Calu3 (cell line): ENCODE measurements around the gene EIF5A. TPM values are rescaled to one million over a fixed set of nuclear protein-coding genes. Genes with fewer than 3 reads are reported as not detected.

ENCODE experiments used
- BruUV-seq: library from RNA; stranded (reverse); fragments of 400-500 nt; replicated peaks from 2 replicates; lab custom pipeline; 2021; lab: Mats Ljungman, UMichigan
- CTCF ChIA-PET: fragments of 300-600 bp; sonication (Branson Sonifier 250); formaldehyde crosslinking; loops from one replicate; lab custom pipeline; 2022; ENCODE audit warnings: antibody characterized with exemption; lab: Charles Lee
- DNase-seq: peaks from one replicate; pipeline ENCODE4 v3.0.0; 2022
- H3K27ac Mint-ChIP-seq: one replicate; pipeline ENCODE4 v1.8.0; 2022; ENCODE audit warnings: mixed read lengths; ENCODE audit not compliant: unreplicated experiment
- H3K27me3 Mint-ChIP-seq: one replicate; pipeline ENCODE4 v1.8.0; 2022; ENCODE audit warnings: mixed read lengths; ENCODE audit not compliant: unreplicated experiment
- H3K36me3 Mint-ChIP-seq: one replicate; pipeline ENCODE4 v1.8.0; 2022; ENCODE audit warnings: mild to moderate bottlenecking, moderate library complexity, mixed read lengths; ENCODE audit not compliant: insufficient read depth, unreplicated experiment
- H3K4me1 Mint-ChIP-seq: one replicate; pipeline ENCODE4 v1.8.0; 2022; ENCODE audit warnings: mild to moderate bottlenecking, low read depth, mixed read lengths; ENCODE audit not compliant: unreplicated experiment
- H3K4me3 Mint-ChIP-seq: one replicate; pipeline ENCODE4 v1.8.0; 2022; ENCODE audit warnings: mild to moderate bottlenecking, low read depth, moderate library complexity, mixed read lengths; ENCODE audit not compliant: unreplicated experiment
- H3K9me3 Mint-ChIP-seq: one replicate; pipeline ENCODE4 v1.8.0; 2022; ENCODE audit warnings: low read depth, mixed read lengths; ENCODE audit not compliant: unreplicated experiment
- intact Hi-C: fragments of 100-400 bp; cut with micrococcal nuclease; formaldehyde crosslinking; loops from one replicate; pipeline ENCODE4 v1.10.0; 2022; ENCODE audit not compliant: unreplicated experiment
- total RNA-seq: library from RNA; stranded (reverse); gene quantifications from 2 replicates; pipeline ENCODE4 v1.2.3, GENCODE V29; 2022
- TF ChIP-seq, protein P1 (sequence below): fragments of 200-600 bp; IDR thresholded peaks from one replicate; pipeline ENCODE4 v1.8.0; 2022; ENCODE audit warnings: antibody characterized with exemption; ENCODE audit not compliant: unreplicated experiment

The EIF5A gene
- total RNA-seq, 1 experiment from 2014 or later: 608 TPM

- no peak for DNase-seq
- BruUV-seq: no TSS peak
- no peak overlapping the region for H3K4me3 Mint-ChIP-seq
- CTCF ChIA-PET: no interaction called here
- peaks cover 15% of the 10 kb centered on the region for H3K4me1 Mint-ChIP-seq
- H3K27me3 Mint-ChIP-seq: peaks cover 24% of the 10 kb centered on the region
- H3K9me3 Mint-ChIP-seq: no peaks in the 10 kb centered on the region
- TF ChIP-seq, protein P1, sequence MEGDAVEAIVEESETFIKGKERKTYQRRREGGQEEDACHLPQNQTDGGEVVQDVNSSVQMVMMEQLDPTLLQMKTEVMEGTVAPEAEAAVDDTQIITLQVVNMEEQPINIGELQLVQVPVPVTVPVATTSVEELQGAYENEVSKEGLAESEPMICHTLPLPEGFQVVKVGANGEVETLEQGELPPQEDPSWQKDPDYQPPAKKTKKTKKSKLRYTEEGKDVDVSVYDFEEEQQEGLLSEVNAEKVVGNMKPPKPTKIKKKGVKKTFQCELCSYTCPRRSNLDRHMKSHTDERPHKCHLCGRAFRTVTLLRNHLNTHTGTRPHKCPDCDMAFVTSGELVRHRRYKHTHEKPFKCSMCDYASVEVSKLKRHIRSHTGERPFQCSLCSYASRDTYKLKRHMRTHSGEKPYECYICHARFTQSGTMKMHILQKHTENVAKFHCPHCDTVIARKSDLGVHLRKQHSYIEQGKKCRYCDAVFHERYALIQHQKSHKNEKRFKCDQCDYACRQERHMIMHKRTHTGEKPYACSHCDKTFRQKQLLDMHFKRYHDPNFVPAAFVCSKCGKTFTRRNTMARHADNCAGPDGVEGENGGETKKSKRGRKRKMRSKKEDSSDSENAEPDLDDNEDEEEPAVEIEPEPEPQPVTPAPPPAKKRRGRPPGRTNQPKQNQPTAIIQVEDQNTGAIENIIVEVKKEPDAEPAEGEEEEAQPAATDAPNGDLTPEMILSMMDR: no peak
- no peak overlapping the region for H3K27ac Mint-ChIP-seq
- peaks cover 8% of the 10 kb centered on the region for H3K36me3 Mint-ChIP-seq
- intact Hi-C loops: no loop called here
Observed at GRCh38 chr17:7292729-7293128, 14.7 kb upstream of the EIF5A start.

GRCh38 chr17:7293159-7293558 is 14.3 kb upstream of the EIF5A start:
- intact Hi-C loops: no loop called here

DNA sequence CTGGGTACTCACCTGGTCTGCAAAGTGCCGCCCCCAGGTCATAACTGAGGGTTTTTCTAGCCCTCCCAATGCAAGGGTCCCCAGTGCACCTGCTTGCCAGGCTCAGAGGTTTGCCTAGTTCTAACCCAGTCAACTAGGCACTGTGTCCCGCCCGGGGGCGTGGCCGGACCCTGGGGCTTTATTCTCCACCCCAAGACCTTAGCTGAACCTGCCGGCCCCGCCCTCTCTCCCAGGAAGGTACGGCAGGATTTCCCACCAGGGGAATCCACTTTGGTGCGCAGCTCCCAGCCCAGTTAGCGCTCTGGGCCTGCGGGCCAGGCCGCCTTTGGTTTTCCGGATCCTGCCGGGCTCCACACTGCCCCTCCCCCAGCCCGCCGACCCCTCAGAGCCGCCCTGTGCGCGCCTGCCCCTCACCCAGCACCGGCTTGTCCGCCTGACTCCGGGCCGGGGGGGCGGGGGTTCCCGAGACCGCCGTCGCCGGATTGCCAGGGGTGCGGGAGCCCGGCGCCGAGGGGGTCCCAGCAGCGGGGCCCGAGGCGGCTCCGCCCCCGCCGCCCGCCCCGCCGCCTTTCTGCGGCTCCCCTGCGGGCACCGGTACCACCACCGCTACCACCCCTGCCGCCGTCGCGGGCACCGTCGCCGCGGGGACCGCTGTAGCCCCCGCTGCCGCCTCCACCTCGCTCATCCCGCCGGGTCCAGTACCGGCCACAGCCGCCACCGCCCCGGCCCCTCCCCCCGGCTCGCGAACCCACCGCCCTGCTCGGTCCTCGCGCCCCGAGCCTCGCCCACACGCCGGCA is 13.4 kb upstream of the EIF5A start:
- Mint-ChIP-seq H3K27ac (no peak overlapping the region), H3K4me1 (peaks cover 15% of the 10 kb centered on the region), H3K27me3 (peaks cover 12% of the 10 kb centered on the region), H3K4me3 (no peak overlapping the region), H3K36me3 (peaks cover 8% of the 10 kb centered on the region), H3K9me3 (no peaks in the 10 kb centered on the region)
- TF ChIP-seq, protein P1: no peak
- intact Hi-C loops: loop anchor here (2.0 kb wide), 1 partner anchor 13 kb away; the partner anchor contains the start of gene SLC2A4
- no TSS peak for BruUV-seq
- CTCF ChIA-PET: no interaction called here
- DNase-seq: no peak

More at GRCh38 chr17:7293159-7293558, 14.3 kb upstream of the EIF5A start:
- no peak overlapping the region for H3K4me3 Mint-ChIP-seq
- peaks cover 20% of the 10 kb centered on the region for H3K27me3 Mint-ChIP-seq
- H3K4me1 Mint-ChIP-seq: peaks cover 15% of the 10 kb centered on the region
- H3K27ac Mint-ChIP-seq: no peak overlapping the region
- BruUV-seq: no TSS peak
- CTCF ChIA-PET: no interaction called here
- no peak for DNase-seq
- TF ChIP-seq, protein P1: no peak
- H3K36me3 Mint-ChIP-seq: peaks cover 8% of the 10 kb centered on the region
- H3K9me3 Mint-ChIP-seq: no peaks in the 10 kb centered on the region

- Mint-ChIP-seq H3K27me3 (peaks cover 15% of the 10 kb centered on the region), H3K9me3 (no peaks in the 10 kb centered on the region), H3K36me3 (peaks cover 8% of the 10 kb centered on the region), H3K4me1 (peaks cover 15% of the 10 kb centered on the region), H3K4me3 (peak within 1 kb of the TSS; percentile 46), H3K27ac (no peak within 1 kb of the TSS)
- peak; percentile 68 for DNase-seq
- TF ChIP-seq, protein P1: no peak
- no TSS peak for BruUV-seq
- intact Hi-C loops: loop anchor here (2.0 kb wide), 1 partner anchor 14 kb away; the partner anchor contains the start of gene SLC2A4
- CTCF ChIA-PET: no interaction called here
Observed at GRCh38 chr17:7294614-7295153, 12.7 kb upstream of the EIF5A start, which contains the start of gene YBX2. TSS of gene YBX2 (minus strand) at chr17:7294639. CDS start at chr17:7294500, 139 bp downstream.
